Thoracic aorta (tissue), 2 donors: ENCODE measurements around the gene EIF3J. TPM values are rescaled to one million over a fixed set of nuclear protein-coding genes. Genes with fewer than 3 reads are reported as not detected.
A peak's percentile ranks its signal among the peaks of the same experiment; 100 is the strongest.
"Not testable (repeated sequence)": the region's sequence is repeated elsewhere in the genome, so short reads cannot be mapped to it uniquely, and the experiment has no call there.

Source experiments
- ATAC-seq: fragments of 150-250 bp; one replicate; pipeline ENCODE4 v1.8.0; 2017; ENCODE audit warnings: low read depth; ENCODE audit not compliant: insufficient number of reproducible peaks, low FRiP score
- DNase-seq: peaks from one replicate; pipeline ENCODE4 v3.0.0-alpha.2; 2020; ENCODE audit warnings: low spot score
- H3K27ac ChIP-seq, 2 donors: fragments of 200-600 bp; sonication (generic); 1 replicate in 1 of 2; 2 replicates in 1 of 2; pipeline ENCODE4 v1.5.1; 2016; ENCODE audit warnings: mild to moderate bottlenecking in 2 of 2, moderate library complexity in 2 of 2
- H3K27me3 ChIP-seq: fragments of 200-600 bp; sonication (generic); replicated peaks from 2 replicates; pipeline ENCODE4 v1.6.0; 2016; ENCODE audit warnings: mild to moderate bottlenecking; ENCODE audit not compliant: insufficient read depth
- H3K36me3 ChIP-seq: fragments of 200-600 bp; sonication (generic); one replicate; pipeline ENCODE4 v1.5.1; 2016
- H3K4me1 ChIP-seq, 2 donors: fragments of 200-600 bp; sonication (generic); 1 replicate in 1 of 2; 2 replicates in 1 of 2; pipeline versions ENCODE4 v1.5.1 to v1.6.0; 2016; ENCODE audit warnings: low read depth in 2 of 2, mild to moderate bottlenecking in 1 of 2; ENCODE audit not compliant: control insufficient read depth in 1 of 2
- H3K4me3 ChIP-seq: fragments of 200-600 bp; sonication (generic); 2 replicates; pipeline ENCODE4 v1.5.1; 2016; ENCODE audit warnings: mild to moderate bottlenecking
- H3K9me3 ChIP-seq: fragments of 200-600 bp; sonication (generic); 2 replicates; pipeline ENCODE4 v1.5.1; 2016
- total RNA-seq, 2 donors: library from RNA; depleted of rRNA; stranded (reverse); fragments of >200 nt; gene quantifications; one replicate each; pipeline versions ENCODE4 v1.1.0 to v1.2.3, GENCODE V29; 2016
- TF ChIP-seq, protein P1 (sequence below): fragments of 200-600 bp; sonication (generic); IDR thresholded peaks from one replicate; pipeline ENCODE4 v1.5.1; 2019; ENCODE audit warnings: antibody characterized with exemption

The EIF3J gene
- total RNA-seq, 2 donors from 2014 or later: 32.2 to 68.1 TPM

GRCh38 chr15:44542596-44542995 lies 5.6 kb downstream of the EIF3J start:
- Histone ChIP-seq H3K27ac (peak overlapping the region; percentile 28 to 40), H3K27me3 (no peaks in the 10 kb centered on the region), H3K4me1 (peaks cover 15 to 72% of the 10 kb centered on the region in 2 donors), H3K9me3 (no peaks in the 10 kb centered on the region), H3K36me3 (no peaks in the 10 kb centered on the region), H3K4me3 (peak overlapping the region; percentile 7)
- TF ChIP-seq, protein P1, sequence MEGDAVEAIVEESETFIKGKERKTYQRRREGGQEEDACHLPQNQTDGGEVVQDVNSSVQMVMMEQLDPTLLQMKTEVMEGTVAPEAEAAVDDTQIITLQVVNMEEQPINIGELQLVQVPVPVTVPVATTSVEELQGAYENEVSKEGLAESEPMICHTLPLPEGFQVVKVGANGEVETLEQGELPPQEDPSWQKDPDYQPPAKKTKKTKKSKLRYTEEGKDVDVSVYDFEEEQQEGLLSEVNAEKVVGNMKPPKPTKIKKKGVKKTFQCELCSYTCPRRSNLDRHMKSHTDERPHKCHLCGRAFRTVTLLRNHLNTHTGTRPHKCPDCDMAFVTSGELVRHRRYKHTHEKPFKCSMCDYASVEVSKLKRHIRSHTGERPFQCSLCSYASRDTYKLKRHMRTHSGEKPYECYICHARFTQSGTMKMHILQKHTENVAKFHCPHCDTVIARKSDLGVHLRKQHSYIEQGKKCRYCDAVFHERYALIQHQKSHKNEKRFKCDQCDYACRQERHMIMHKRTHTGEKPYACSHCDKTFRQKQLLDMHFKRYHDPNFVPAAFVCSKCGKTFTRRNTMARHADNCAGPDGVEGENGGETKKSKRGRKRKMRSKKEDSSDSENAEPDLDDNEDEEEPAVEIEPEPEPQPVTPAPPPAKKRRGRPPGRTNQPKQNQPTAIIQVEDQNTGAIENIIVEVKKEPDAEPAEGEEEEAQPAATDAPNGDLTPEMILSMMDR: no peak
- ATAC-seq (no peak), DNase-seq (no peak)

- not testable (repeated sequence) for H3K9me3 ChIP-seq, H3K27me3 ChIP-seq, ATAC-seq, H3K4me3 ChIP-seq, H3K27ac ChIP-seq, DNase-seq, H3K36me3 ChIP-seq
- peaks cover 6 to 53% of the 10 kb centered on the region in 2 donors for H3K4me1 ChIP-seq
Measured at GRCh38 chr15:44544745-44545144, 7.8 kb downstream of the EIF3J start.

DNA sequence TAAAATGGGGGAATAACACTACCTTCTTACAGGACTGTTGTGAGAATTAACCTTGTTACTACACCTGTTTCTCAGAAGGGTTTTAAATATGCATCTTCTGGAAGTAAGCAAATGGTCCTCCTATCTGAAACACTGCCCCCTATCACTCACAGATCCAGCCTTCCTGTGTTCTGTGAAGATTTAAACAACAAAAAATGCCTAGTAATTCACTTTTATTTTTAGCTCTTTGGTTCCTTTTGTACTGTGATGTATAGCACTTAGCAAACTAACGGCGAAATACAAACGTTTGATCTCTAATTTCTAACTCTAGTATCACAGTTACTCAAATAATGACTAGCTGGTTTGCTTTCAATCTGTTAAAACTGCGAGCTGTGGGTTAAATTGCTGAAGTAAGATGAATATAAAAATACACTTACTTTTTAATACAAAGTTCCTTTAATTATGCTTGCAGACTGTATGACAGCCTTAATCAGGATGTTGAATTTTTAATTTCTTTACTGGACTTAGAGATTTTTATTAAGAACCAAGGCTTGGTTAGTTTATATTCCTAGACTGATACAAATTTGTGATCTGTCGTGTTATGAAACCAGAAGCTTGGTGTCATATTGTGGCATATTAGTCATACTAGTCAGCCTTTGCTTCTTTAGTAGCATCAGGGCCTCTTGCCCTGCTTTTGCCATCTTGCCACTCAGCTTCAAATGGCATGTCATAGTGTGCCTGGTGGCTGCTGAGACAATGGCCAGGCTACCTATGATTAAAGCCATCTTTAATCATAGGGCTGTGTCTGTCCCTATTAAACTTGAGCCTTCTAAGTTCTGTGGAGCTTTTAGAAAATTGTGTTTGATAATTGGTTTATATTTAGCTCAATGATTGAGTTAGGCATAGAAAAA lies 9.2 kb downstream of the EIF3J start:
- TF ChIP-seq, protein P1: no peak
- Histone ChIP-seq H3K4me1 (peaks cover 6 to 43% of the 10 kb centered on the region in 2 donors), H3K27ac (no peak overlapping the region), H3K4me3 (no peak overlapping the region), H3K27me3 (no peaks in the 10 kb centered on the region), H3K36me3 (no peaks in the 10 kb centered on the region), H3K9me3 (no peaks in the 10 kb centered on the region)
- DNase-seq (no peak), ATAC-seq (no peak)

GRCh38 chr15:44549152-44549551 lies 12.2 kb downstream of the EIF3J start:
- not testable (repeated sequence) for H3K27ac ChIP-seq, ATAC-seq, H3K9me3 ChIP-seq, H3K4me3 ChIP-seq, DNase-seq, H3K27me3 ChIP-seq
- Histone ChIP-seq H3K36me3 (peaks cover 23% of the 10 kb centered on the region), H3K4me1 (peaks cover 3 to 15% of the 10 kb centered on the region in 2 donors)

GRCh38 chr15:44550256-44550655 lies 13.3 kb downstream of the EIF3J start:
- no peak overlapping the region for H3K4me3 ChIP-seq
- DNase-seq (no peak), ATAC-seq (no peak)
- TF ChIP-seq, protein P1: peak; percentile 37
- H3K27me3 ChIP-seq: no peaks in the 10 kb centered on the region
- peaks cover 29% of the 10 kb centered on the region for H3K36me3 ChIP-seq
- no peaks in the 10 kb centered on the region for H3K9me3 ChIP-seq
- peaks cover 3 to 13% of the 10 kb centered on the region in 2 donors for H3K4me1 ChIP-seq
- H3K27ac ChIP-seq: no peak overlapping the region

GRCh38 chr15:44550734-44551133 lies 13.8 kb downstream of the EIF3J start:
- Histone ChIP-seq H3K9me3 (no peaks in the 10 kb centered on the region), H3K27ac (no peak overlapping the region), H3K36me3 (peaks cover 29% of the 10 kb centered on the region), H3K4me3 (no peak overlapping the region), H3K4me1 (peaks cover 3 to 11% of the 10 kb centered on the region in 2 donors), H3K27me3 (no peaks in the 10 kb centered on the region)
- ATAC-seq (no peak), DNase-seq (no peak)
- TF ChIP-seq, protein P1: no peak
